ENCODE data around the gene DNAJC11.
"Not testable (repeated sequence)": the region's sequence is repeated elsewhere in the genome, so short reads cannot be mapped to it uniquely, and the experiment has no call there.

The DNAJC11 gene

GRCh38 chr1:6648556-6648955 is 53.1 kb downstream of the DNAJC11 start:
- DNase-seq: no peak

GRCh38 chr1:6646499-6647148 is 55.0 kb downstream of the DNAJC11 start:
- DNase-seq: no peak

- DNase-seq: no peak
Observed at GRCh38 chr1:6645018-6645417, 56.6 kb downstream of the DNAJC11 start.

GRCh38 chr1:6640867-6641266 is 60.7 kb downstream of the DNAJC11 start:
- DNase-seq: not testable (repeated sequence)

GRCh38 chr1:6638226-6638625 is 63.4 kb downstream of the DNAJC11 start:
- no peak for DNase-seq

GRCh38 chr1:6637770-6638169 is 63.8 kb downstream of the DNAJC11 start:
- no peak for DNase-seq

GRCh38 chr1:6636778-6637177 is 64.8 kb downstream of the DNAJC11 start:
- not testable (repeated sequence) for DNase-seq

- DNase-seq: no peak
Observed at GRCh38 chr1:6635910-6636760, 65.5 kb downstream of the DNAJC11 start.

GRCh38 chr1:6635161-6635909 is 66.3 kb downstream of the DNAJC11 start:
- no peak for DNase-seq

- no peak for DNase-seq
Observed at GRCh38 chr1:6634371-6635052, 67.1 kb downstream of the DNAJC11 start.

- DNase-seq: no peak
Observed at GRCh38 chr1:6632588-6633514, 68.8 kb downstream of the DNAJC11 start.

GRCh38 chr1:6631058-6631457 is 70.6 kb downstream of the DNAJC11 start:
- no peak for DNase-seq

- DNase-seq: no peak
Observed at GRCh38 chr1:6630027-6630426, 71.6 kb downstream of the DNAJC11 start.

- DNase-seq: no peak
Observed at GRCh38 chr1:6628971-6629479, 72.6 kb downstream of the DNAJC11 start.

GRCh38 chr1:6627841-6628545 is 73.6 kb downstream of the DNAJC11 start:
- no peak for DNase-seq

- DNase-seq: no peak
Observed at GRCh38 chr1:6627031-6627430, 74.6 kb downstream of the DNAJC11 start.

GRCh38 chr1:6625584-6626149 is 75.9 kb downstream of the DNAJC11 start:
- no peak for DNase-seq

GRCh38 chr1:6624710-6625583 is 76.7 kb downstream of the DNAJC11 start, which contains the start of gene THAP3:
Gene THAP3 (plus strand): TSS chr1:6624868. CDS start chr1:6625219, 351 bp downstream.
- DNase-seq: peak; percentile 73

GRCh38 chr1:6623269-6623965 is 78.2 kb downstream of the DNAJC11 start:
- no peak for DNase-seq

All from T1000 (cell line).